ENCODE data around the gene CENPU.
"Not testable (repeated sequence)": the region's sequence is repeated elsewhere in the genome, so short reads cannot be mapped to it uniquely, and the experiment has no call there.

Gene CENPU, protein sequence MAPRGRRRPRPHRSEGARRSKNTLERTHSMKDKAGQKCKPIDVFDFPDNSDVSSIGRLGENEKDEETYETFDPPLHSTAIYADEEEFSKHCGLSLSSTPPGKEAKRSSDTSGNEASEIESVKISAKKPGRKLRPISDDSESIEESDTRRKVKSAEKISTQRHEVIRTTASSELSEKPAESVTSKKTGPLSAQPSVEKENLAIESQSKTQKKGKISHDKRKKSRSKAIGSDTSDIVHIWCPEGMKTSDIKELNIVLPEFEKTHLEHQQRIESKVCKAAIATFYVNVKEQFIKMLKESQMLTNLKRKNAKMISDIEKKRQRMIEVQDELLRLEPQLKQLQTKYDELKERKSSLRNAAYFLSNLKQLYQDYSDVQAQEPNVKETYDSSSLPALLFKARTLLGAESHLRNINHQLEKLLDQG

GRCh38 chr4:184733654-184734524, at the start of gene CENPU:
CENPU (minus strand) TSS chr4:184734096; CDS start chr4:184734062, 34 bp downstream.
- intact Hi-C loops (cut with DNase I) = loop anchor here (1.0 to 5.0 kb wide), 3 partner anchors 83 to 197 kb away; no protein-coding TSS in a partner anchor
- peak; percentile 91 to 99 (median 96) for DNase-seq

GRCh38 chr4:184782731-184783373, 49.0 kb upstream of the CENPU start:
- no peak for DNase-seq
- intact Hi-C loops (cut with DNase I) = no loop called here

- intact Hi-C loops (cut with DNase I) = not testable (repeated sequence)
Observed at GRCh38 chr4:184779160-184779559, 45.3 kb upstream of the CENPU start.

DNA sequence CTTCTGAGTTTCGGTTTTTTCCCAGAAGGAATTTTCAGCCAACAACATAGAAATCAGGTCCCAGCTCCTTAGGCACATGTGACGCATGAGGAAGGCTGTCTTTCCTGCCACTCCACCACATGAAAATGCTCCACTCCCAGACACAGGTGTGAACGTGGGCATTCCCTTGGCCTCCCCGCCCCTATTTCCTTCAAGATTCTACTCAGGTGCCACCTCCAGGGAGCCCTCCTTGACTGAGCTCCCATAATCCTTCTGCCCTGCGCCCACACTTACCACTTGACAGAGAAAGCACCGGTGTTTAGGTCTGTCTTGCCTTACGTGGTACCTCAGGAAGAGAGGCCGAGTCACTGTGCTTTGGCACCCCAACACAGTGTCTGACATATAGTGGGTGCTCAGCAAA, 44.4 kb upstream of the CENPU start:
- intact Hi-C loops (cut with DNase I) = no loop called here
- no peak for DNase-seq

More at GRCh38 chr4:184779160-184779559, 45.3 kb upstream of the CENPU start:
- not testable (repeated sequence) for DNase-seq

DNA sequence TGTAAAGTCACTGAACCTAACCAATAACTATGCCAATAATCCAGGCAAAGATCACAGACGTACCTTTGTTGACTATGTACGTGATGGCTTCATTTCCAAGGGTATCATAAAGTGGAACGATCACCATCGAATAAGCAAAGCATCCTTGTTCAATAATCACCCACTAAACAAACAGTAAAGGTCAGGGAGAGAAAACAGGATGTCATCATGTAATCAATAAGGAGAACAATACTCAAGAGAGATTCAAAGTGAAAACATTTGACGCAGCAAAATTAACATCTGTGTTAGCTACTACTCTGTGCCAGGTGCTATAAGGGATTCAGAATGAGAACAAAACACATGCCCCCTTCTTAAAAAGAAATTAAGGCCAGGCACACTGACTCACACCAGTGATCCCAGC, 42.9 kb upstream of the CENPU start:
- DNase-seq = no peak
- intact Hi-C loops (cut with DNase I) = no loop called here

DNA sequence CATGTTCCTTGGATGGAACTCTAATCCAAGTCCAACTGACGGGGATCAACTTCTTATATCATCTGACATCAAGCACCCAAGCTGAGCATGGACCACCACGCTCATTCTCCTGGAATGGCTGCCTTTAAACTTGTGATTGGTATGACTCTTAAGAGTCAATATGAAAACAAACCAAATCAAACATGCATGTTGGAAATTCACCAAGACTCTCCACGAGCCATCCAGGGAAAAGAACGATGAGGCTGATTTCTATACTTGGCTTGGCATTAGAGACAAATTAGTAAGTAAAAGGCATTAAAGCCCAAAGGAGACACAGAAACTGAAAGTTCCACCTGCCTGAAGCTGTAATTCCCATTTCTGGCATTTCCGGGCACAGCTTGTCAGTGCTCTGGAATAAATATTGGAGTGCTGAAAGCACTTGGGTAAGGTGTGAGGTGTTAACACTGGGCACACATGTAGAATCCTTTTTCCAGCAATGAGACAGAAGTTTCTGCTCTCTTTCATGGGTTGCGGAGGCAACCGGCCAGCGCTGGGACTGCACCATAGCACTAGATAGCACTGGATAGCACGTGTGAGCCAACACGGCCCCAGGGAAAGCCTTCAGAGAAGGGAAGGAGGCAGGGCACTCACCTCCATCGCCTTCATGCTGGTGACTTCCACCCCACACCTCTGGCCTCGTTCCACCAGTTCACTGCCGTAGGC, 42.1 kb upstream of the CENPU start:
- no peak for DNase-seq
- intact Hi-C loops (cut with DNase I) = no loop called here

GRCh38 chr4:184774152-184774551, 40.3 kb upstream of the CENPU start:
- intact Hi-C loops (cut with DNase I) = no loop called here
- no peak for DNase-seq

DNA sequence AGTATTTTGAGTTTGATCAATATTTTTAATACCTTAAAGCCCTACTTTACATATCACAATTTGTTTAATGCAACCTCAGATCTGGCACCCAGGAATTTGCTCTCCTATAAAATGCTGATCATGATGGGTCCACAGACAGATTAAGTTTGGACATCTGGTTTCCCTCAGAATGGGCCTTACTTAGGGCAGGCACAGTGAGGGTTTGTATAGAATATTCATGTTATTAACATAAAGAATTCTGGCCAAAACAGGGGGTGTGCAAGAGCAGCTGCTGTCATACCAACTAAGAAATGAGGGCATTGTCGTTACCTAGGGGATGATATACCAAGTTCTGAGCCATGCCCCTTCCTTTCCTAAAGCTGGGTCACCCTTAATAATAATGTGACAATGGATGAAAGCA, 37.5 kb upstream of the CENPU start:
- intact Hi-C loops (cut with DNase I) = no loop called here
- no peak for DNase-seq

GRCh38 chr4:184769141-184769765, 35.4 kb upstream of the CENPU start:
- intact Hi-C loops (cut with DNase I) = no loop called here
- DNase-seq = no peak

- no peak for DNase-seq
- intact Hi-C loops (cut with DNase I) = no loop called here
Observed at GRCh38 chr4:184768296-184768695, 34.4 kb upstream of the CENPU start.

- no peak for DNase-seq
- intact Hi-C loops (cut with DNase I) = no loop called here
Observed at GRCh38 chr4:184766446-184766845, 32.5 kb upstream of the CENPU start.

DNA sequence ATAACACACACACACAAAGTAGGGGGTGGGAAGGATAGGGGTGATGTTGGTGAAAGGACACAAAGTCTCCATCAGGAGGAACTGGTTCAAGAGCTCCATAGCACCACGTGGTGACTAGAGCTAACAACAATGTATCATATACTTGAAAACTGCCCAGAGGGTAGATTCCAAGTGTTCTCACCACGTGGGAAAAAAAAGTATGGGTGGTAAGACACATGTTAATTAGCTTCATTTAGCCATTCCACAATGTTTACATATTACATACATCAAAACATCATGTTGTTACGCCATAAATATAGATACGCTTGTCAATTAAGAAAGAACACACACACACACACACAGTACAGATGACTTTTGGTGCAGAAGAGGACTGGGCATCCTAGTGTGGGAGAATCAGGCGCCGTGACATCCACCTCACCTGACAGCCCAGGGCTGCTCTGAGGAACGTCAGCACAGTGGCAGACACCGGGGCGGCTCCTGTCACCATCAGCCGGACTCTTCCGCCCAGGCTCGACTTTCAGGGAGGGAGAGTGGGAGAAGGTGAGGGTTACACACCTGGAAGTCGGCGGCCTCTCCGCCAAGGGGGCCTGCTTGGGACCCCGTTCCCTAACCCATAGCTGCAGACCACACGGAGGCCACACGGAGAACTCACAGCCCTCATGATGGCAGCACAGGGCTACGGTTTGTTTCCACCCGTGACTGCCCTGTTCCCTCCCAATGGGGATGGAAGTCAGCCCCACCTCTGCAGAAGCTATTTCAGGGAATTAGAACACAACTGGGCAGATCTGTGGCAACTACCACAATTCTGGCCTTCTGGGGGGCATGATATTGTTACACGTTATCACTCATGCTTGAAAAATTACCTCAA, 31.8 kb upstream of the CENPU start:
- DNase-seq = no peak

GRCh38 chr4:184764601-184765000, 30.7 kb upstream of the CENPU start:
- intact Hi-C loops (cut with DNase I) = no loop called here
- DNase-seq = no peak

More for the DNA sequence above, 31.8 kb upstream of the CENPU start:
- intact Hi-C loops (cut with DNase I) = no loop called here

DNA sequence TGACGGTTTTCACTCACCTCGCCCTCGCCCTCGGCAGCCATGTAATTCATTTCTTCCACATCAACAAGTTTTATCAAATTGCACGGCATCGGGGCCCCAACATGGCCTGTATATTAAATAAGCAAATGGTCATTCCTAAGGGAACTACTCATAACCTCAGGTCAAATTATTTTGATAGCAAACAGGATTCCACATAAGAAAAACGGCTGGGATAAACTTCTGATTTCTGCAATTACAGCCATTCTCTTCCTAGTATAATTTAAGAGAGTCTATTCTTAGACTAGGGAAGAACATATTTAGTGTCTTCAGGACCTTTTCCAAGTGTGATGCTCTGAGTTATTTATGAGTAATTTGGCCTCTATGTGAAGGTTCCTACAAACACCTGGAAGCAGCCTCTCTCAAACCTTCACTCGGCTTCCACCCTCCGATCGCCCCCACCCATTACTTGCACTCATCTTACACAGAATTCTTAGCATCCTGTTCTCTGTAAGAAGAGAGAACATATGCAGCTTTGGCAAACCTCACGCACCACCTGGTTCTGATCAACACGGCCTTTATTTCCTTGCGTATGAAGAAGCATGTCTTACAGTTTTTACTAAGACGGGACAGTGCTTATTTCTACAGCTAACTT, 29.4 kb upstream of the CENPU start:
- intact Hi-C loops (cut with DNase I) = no loop called here
- DNase-seq = peak in 1 of 10 donors; percentile 33

DNA sequence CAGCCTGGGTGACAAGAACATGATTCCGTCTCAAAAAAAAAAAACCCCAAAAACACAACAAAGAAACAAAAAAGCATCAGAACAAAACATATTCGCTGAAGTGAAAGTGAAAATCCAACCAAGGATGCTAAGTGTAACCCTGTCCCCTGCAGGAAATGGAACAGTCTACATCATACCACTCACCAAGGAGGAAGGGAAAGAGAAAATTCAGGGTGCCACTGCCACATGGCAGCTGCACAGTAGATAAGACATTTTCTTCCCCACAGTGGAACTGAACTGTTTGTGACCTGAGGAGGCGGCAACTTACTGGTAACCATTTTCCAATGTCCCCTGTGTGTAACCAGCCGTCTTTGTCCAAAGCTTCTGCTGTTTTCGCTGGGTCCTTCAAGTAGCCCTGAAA, 28.2 kb upstream of the CENPU start:
- intact Hi-C loops (cut with DNase I) = no loop called here
- DNase-seq = no peak

GRCh38 chr4:184760681-184761080, 26.8 kb upstream of the CENPU start:
- intact Hi-C loops (cut with DNase I) = no loop called here
- no peak for DNase-seq

DNA sequence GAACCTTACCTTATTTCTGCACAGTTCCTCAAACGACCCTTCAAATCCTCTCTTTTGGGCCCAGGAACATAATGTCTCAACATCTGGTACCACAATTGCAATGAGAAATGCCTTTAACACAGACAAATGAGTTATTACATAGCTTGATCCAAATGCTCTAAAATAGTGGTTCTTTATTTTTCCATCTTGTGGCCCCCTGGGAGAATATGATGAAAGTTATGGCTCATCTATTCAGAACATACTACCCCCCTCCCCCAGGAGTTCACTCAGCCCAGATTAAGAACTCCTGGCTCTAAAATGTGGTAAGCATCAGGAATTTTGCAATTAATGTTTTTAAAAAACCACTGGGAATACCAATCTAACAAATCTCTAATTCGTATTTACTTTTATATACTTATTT, 23.9 kb upstream of the CENPU start:
- DNase-seq = no peak
- intact Hi-C loops (cut with DNase I) = no loop called here

DNA sequence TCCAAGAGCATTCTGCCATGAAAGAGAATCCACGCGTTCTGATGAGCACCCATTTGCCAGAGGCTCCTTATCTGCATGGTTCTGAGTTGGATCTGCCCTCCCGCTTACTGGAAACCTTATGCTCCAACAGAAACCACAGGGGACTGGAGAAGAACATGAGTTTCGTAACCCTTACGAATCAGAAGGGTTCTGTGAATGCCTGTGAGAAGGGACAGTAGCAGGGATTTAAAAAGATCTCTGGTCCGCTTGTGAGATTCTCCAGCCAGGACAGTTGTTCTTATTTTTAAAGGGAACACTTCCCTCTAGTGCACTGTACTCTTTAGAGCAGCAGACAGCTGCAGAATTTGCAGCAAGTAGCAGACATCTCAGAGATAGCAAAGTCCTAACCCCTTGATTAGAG, 22.5 kb upstream of the CENPU start:
- no peak for DNase-seq
- intact Hi-C loops (cut with DNase I) = no loop called here

All from posterior cingulate gyrus (tissue), 11 donors.